DMS153 treated with DMSO at 0.1 percent for 48 hours (cell line): Measurements from ENCODE around the gene PIGN.
"Not testable (repeated sequence)": the region's sequence is repeated elsewhere in the genome, so short reads cannot be mapped to it uniquely, and the experiment has no call there.

ENCODE experiments used
- DNase-seq: peaks from one replicate; lab custom pipeline; 2025; ENCODE audit not compliant: unreplicated experiment; lab: John Stamatoyannopoulos, UW

Gene PIGN

DNA sequence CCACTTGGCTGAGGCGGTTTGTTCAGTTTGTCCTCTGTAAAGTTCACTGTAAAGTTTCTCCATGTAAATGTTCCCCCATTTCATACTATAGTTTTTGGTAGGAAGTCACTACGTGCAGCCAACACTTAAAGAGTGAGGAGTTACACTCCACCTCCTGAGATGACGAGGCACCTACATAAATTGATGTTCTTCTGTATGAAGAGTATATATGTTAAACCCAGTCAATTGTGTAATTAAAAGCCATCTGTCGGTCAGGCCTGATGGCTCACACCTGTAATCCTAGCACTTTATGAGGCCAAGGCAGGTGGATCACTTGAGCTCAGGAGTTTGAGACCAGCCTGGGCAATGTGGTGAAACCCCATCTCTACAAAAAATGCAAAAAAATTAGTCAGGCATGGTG, 7.6 kb downstream of the PIGN start:
- no peak for DNase-seq

DNA sequence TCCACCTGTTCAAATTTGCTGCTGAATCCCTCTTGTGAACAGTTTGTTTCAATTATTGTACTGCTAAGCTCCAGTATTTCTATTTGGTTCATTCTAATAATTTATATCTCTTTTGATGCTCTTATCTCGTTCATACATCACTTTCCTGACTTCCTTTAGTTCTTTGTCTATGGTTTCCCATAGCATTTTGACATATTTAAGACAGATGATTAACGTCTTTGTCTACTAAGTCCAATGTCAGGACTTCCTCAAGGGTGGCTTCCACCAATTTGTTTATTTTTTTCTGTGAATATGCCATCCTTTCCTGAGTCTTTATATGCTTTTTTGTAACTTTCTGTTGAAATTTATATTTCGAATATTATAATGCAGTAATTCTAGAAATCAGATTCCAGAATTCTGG, 9.6 kb downstream of the PIGN start:
- no peak for DNase-seq

DNA sequence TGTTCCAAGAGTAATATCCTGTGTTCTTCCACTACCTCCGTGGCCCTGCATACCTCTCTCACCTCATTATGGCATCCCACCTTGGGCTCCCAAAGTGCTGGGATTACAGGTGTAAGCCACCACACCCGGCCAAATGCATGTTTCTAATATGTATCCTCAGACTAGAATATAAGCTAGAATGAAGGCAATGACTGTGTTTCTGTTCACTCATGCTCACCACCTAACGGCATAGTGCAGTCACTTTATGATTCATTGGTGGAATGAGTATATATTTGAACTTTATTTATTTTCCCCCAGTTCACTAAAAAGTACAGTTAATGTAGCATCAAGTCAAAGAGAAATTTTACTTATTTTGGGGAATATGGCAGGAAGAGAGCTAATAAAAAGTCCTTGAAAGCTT, 11.3 kb downstream of the PIGN start:
- no peak for DNase-seq

DNA sequence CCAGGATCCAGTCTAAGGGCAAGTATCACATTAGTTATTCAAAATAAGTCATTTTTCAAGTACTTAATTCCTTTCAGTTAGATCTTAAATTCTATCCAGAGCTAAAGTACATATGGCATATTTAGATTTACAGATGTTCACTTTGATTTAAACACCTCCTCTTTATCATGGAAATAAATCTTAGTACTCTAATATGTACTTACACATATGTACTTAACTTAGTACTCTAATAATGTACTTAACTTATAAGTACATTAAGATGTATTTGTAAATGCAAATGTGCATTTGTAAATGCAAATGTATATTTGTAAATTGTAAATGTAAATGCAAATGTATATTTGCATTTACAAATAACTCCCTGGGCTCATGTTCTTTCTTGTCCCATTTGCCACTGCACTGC, 14.6 kb downstream of the PIGN start:
- no peak for DNase-seq

DNA sequence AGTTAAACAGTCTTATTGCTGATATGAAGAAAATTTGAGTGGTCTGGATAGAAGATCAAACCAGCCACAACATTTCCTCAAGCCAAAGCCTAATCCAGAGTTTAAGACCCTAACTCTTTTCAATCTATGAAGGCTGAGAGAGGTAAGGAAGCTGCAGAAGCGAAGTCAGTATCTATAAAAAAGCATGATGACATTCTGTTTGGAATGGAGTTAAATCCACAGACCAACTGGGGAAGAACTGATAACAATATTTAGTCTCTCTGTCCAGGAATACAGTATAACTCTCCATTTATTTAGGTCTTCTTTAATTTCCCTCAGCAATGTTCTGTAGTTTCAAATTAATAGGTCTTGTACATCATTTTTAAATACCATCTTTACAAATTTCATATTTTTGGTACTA, 16.0 kb downstream of the PIGN start:
- no peak for DNase-seq

DNA sequence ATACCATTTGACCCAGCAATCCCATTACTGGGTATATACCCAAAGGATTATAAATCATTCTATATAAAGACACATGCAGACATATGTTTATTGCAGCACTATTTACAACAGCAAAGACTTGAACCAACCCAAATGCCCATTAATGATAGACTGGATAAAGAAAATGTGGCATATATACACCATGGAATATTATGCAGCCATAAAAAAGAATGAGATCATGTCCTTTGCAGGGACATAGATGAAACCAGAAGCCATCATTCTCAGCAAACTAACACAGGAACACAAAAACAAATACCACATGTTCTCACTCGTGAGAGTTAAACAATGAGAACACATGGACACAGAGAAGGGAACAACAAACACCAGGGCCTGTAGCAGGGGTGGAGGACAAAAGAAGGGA, 20.3 kb downstream of the PIGN start:
- not testable (repeated sequence) for DNase-seq

DNA sequence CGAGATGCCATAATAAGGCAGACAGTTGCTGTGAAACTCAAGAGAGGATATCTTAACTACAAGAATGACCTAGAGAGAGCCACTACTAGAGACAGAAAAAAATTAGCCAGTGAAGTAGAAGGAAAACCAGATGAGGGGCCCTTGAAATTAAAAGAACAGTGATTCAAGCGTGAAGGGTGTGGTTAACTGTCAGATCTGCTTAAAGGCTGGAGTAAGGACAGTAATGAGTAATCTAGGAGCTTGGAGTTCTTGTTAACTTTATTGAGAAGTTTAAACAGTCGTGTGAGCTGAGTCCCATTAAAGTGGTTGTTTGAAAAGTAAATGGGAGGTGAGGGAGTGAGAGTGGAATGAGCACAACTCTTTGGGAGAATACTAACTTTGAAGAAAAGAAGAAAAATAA, 21.3 kb downstream of the PIGN start:
- DNase-seq: no peak

DNA sequence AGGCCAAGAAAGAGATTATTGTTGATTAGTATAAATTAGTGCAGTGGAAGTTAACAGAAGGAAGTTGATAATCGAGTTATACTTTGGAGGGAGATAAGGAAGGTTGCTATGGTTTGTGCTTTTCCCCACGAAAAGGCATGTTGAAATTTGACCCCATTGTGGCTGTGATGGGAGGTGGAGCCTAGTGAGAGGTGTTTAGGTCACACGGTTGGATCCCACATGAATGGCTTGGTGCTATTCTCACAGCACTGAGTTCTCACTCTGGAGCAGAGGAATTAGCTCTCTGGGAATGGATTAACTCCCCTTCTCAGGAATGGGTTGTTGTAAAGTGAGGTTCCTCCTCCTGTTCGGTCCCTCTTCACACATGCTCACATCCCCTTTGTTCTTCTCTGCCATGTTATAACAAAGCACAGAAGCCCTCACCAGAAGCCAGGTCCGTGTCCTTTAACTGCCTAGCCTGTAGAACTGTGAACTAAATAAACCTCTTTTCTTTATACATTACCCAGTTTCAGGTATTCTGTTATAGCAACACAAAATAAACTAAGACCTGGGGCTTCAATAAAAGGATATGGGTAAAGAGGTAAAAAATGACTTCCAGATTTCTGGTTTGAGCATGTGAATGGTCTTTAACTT, 21.9 kb downstream of the PIGN start:
- DNase-seq: no peak

DNA sequence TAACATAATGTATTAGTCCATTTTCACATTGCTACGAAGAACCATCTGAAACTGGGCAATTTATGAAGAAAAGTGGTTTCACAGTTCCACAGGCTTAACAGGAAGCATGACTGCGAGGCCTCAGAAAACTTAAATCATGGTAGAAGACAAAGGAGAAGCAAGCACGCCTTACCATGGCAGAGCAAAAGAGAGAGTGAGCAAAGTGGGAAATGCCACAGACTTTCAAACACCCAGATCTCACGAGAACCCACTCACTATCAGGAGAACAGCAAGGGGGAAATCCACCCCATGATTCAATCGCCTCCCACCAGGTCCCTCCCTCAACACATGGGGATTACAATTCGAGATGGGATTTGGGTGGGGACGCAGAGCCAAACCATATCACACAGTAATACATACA, 22.5 kb downstream of the PIGN start:
- no peak for DNase-seq

DNA sequence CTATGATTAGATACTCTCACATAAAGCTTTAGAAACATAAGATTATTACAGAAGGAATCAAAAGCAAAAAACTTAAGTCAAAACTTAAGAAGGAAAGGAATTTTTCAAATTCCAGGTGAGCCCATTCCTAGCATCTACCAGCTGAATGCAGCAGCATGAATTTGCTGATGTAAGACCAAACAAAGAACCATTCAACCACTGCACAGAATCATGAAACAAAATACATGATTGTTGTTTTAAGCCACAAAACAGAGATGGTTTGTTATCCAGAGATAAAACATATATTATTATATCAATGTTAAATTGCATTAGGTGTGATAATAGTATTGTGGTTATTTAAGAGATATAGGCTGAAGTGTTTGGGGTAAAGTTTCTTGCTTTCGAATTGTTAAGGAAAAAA, 29.0 kb downstream of the PIGN start:
- DNase-seq: no peak

DNA sequence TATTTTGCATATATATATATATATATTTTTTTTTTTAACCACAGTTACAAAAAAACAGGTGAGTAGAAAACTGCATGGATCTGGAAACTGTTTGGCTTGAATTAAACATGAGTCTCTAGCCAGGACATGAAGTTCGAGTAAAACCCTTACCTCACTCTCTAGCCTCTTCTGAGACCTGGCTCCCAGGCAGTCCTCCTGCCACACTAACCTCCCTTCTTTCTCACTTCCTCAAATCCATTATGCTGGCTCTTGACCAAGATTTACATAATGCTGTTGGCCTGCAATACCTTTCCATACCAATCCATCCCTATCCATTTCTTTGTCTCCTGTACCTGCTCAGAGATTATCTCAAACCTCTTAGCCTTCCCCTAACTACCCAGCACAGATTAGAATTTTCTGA, 34.0 kb downstream of the PIGN start:
- DNase-seq: no peak

DNA sequence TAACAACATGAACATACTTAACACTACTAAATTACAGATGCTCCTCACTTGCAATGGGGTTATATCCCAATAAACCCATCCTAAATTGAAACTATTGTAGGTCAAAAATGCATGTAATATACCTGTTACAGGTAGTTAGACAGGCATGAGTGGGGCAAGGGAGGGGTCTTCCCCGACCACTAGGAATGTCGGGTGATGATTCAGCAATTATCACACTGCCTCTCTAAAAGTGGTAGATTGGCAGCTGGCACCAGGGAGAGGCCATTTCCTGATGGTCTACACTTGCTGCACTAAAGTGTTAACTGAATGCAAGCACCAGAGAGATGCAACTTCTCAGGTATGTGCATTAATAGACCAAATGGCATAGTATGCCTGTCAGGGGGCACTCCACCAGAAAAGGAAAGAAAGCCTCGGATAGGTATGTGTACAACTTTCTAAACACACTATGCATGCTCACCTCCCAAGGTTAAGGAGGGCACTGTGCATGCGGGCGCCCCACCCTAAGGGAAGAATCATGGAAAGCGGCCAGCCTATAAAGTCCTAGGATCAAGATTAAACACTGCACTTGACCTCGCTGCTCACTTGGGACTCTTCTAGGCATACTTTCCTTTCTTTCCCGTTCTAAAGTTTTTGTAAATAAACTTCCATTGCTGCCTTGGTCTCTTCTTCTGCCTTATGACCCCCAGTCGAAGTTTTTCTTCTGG, 35.6 kb downstream of the PIGN start:
- DNase-seq: no peak

DNA sequence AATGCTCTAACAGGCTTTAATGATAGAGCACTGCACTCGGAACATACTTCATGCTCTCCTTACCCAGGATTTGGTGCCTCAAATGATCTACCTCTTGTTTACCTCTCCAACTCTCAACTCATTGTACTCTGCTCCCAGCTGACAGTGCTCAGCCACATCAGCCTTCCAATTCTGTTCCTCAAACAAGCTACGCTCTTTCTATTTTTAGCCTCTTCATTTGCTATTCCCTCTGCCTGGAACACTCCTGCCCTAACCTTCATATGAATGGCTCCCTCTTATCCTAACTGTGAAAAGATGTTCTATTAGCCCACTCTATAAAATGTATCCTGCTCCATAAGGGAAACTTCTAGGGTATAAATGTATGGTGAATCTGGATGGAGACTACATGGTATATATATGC, 42.5 kb downstream of the PIGN start:
- DNase-seq: no peak

DNA sequence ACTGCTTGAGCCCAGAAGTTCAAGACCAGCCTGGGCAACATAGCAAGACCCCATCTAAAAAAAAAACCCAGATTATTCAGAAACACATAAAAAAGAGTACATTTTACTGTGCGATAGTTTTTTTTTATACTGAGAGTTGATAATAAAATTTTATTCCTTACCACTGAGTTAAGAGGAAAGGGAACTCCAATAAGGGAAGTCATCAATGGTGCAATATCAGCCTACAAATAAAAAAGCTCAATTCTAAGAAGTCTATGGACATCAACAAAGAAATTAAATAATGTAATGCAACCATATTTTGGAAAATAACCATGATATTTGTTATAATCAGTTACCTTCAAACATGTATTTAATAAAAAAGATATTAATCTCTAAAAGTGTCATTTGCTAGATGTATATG, 46.6 kb downstream of the PIGN start:
- DNase-seq: no peak

DNA sequence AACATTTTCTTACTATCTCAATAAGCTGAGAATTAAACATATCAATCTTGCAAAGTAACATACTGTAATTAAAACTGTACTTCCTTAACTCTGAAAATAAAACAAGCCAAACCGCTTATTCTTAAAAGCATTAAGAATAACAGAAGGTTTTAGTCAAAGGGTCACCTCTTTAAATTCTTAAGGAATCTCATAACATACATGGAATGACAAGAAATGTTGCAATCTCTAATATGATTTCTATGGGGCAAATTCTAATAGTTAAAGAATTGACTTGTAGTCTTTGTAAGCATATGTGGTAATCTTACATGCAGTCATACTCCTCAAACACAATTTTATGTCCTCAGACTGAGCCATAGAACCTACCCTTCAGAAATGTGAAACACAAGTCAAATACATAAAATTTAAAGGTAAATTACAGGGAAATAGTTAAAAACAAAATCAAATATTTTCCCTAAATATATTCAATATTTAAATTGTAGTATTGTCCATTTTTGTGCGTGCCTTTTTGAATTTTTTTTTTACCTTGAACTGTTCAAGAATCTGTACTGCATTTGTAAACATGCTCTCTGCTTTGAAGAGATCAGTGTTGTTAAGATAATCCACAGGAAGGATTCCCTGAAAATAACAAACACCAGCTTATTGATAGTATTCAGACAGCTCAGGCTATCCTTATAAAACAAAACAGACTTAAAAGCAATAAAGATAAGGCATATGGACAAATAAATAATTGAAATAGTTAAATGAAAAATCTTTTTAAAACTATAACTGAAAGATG, 48.2 kb downstream of the PIGN start:
- no peak for DNase-seq

DNA sequence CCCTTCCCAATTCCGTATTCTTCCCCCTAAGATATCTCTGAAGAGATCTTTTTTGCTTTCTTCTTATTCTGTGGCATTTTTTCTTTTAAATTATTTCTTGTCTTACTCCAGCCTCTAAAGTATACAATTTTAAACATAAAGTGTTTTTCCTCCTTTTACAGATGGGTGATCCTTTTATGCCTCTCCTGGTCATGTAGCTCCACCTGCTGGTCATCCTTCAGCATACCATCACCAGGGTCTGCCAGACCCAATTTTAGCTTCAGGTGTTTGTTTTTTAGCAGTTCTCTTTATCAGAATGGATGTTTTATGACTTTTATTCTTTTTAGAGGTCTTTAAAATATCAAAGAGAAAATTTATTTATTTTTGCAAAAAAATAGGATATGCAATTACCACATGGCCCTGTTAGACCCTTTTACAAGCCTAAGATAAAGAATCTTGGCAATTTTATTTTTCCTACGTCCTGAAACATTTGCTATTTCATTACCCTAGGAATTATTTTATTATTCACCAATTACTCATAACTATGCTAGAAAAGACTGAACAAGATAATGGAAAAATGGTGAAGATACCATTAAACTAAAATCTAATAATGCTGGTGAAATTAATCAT, 55.5 kb downstream of the PIGN start:
- peak; percentile 13 for DNase-seq

DNA sequence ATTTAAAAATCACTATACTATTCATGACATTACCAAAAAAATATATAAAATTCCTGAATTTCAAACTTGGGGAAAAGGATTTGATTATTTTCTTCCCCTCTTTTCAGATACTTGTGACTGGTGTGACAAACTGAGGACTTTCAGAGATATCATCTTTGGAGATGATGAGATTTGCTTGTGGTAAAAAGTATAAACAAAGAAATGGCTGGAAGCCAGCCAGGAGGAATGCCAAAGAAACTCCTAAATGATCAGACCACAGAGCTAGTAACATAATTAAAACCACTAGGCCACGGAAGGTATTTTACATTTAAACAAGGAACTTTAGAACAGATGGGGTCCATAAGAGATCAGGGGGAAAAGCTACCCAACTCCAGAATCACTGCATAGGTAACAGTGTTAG, 58.7 kb downstream of the PIGN start:
- DNase-seq: no peak

DNA sequence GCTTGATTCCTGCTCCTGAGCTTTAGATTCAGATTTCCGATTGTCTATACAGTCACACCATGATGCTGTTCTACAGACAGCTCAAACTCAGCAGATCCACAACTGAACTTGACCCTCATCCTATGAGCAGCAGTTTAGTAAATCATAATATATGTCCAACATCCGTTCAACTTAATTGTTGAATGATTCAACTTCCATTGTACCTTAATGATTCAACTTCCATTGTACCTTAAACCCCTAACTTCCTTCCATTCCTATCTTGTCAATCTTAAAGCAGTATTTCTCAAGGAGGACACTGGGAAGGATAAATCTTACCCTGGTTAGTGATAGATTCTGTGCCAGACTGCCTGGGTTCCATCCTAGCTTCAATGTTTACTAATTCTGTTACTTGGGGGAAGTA, 60.1 kb downstream of the PIGN start:
- DNase-seq: no peak

DNA sequence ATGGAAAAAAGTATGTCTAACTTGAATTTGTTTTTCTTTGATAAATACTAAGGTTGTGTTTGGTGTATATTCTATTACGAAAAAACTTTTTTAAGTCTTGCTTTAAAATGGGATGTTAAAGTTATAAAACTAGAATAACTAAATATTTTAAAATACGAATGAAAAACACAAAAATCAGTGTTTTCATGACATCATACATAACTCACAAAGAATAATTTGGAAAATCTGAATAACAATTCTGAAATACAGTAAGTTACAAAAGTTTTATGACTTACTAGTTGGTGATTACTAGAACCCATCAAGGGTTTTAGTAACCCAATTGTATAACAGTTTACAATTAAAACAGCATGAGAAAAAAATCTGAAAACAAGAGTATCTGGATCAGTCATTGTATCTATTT, 61.2 kb downstream of the PIGN start:
- DNase-seq: no peak

DNA sequence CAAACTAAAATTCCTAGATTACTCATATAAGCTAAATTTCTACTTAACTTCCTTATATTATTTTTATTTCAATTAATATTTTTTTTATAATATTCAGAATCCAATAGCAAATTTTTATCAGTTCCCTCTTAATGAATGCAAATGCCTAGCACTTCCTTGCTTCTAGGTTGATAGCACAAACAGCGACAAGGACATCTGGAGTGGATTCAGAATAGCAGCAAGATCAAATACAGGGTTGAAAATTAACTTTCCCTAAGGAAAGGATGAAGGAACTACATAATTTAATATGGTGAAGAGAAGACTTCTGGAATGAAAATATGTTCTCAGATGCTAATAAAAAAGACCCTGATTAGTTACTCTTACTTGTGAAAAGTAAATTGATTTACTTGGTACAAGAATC, 64.5 kb downstream of the PIGN start:
- DNase-seq: no peak

DNA sequence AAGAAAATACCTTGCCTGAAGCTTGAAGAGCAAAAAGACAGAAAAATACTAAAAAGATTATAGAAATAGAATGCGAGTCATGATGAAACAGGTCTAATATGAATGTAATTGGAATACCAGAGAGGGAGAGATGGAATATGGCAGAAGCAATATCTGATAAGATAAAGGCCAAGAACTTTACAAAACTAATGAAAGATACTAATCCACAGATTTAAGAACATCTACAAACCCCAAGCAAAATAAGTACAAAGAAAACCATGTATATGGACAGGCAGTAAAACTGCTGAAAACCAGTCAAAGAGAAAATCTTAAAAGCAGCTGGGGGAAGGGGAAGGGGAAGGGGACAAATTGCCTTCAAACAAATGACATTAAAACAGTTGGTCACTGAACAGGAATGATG, 67.0 kb downstream of the PIGN start:
- no peak for DNase-seq

DNA sequence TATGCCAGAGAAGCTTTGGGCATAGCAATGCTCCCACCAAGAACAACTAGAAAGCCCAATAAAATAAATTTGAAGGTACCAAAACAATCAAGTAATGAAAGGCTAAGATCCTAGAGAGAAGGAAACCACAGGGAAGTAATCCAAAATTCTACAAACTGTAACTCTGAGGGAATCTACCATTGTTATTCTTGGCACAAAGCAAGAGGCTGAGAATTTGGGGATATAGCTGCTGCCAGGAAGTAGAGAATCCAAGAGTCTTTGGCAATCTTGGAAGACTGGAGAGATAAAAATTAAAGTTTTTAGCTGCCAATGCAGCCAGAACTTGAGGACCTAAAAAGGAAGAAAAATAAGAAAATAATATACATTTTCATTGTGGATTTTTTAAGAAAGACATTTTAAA, 68.5 kb downstream of the PIGN start:
- DNase-seq: no peak
